GM19193 (cell line): ENCODE data around the gene NPPB.

Experiments used
- POLR2A ChIP-seq: IDR thresholded peaks from 4 replicates; pipeline ENCODE4 v1.6.1; 2011; ENCODE audit not compliant: insufficient read depth, insufficient read length; ENCODE audit errors: extremely low read depth

NPPB gene

DNA sequence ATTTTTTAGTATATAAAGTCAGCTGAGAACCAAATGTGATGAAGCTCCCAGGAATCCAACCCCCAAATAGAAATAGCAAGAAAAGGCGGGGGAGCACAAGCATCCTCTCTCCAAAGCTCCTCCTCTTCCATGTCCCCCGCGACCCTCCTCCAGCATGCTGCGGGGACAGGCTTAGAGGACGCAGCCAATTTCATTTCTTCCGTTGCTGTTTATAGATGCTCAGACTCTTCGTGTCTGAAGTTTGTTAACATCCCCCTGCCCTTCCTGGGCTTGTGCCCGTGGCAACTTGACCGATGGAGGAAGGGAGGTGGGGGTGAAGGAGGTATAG lies 10.4 kb downstream of the NPPB start:
- no peak for TF ChIP-seq POLR2A

GRCh38 chr1:11847667-11848372 lies 10.9 kb downstream of the NPPB start, which contains the start of gene NPPA:
Gene NPPA, minus strand, starts transcription at chr1:11847783. Its CDS starts 99 bp downstream, at chr1:11847684.
- TF ChIP-seq POLR2A, result no peak

GRCh38 chr1:11845641-11846335 lies 13.0 kb downstream of the NPPB start:
- no peak for TF ChIP-seq POLR2A

GRCh38 chr1:11842154-11843041 lies 16.3 kb downstream of the NPPB start:
- TF ChIP-seq POLR2A, result no peak

DNA sequence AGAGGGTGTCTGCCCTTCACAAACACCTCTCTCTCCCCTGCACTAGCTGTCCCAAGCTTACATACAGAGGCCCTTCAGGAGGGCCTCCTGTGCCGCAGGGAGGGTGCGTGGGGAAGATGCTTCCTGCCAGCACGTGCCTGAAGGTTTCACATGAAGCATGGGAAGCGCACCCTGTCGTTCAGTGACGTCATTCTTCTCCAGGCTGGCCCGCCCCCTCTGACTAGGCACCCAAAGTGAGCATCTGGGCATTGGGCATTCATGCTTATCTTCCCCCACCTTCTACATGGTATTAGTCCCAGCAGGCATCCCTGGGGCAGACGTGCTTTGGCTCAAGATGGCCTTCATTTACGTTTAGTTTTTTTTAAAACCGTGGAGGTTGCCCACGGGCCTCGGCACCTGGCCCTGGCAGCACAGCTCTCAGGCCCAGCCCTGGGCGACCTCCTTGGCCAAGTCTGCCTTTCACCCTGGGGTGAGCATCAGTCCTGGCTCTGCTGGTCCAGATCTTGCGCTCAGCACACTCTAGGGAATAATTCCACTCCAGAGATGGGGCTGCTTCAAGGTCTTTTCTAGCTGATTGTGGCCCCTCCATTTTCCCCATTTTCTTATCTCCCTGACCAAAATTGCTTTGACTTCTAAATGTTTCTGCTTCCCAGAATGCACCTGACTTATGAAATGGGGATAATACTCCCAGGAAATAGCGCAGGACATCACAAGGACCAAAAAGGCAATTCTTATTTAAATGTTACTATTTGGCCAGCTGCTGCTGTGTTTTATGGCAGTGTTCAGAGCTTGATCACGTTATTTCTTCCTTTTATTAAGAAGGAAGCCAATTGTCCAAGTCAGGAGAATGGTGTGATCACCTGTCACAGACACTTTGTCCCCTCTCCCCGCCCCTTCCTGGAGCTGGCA lies 17.2 kb downstream of the NPPB start:
- no peak for TF ChIP-seq POLR2A

GRCh38 chr1:11839727-11840705 lies 18.7 kb downstream of the NPPB start:
- no peak for TF ChIP-seq POLR2A

DNA sequence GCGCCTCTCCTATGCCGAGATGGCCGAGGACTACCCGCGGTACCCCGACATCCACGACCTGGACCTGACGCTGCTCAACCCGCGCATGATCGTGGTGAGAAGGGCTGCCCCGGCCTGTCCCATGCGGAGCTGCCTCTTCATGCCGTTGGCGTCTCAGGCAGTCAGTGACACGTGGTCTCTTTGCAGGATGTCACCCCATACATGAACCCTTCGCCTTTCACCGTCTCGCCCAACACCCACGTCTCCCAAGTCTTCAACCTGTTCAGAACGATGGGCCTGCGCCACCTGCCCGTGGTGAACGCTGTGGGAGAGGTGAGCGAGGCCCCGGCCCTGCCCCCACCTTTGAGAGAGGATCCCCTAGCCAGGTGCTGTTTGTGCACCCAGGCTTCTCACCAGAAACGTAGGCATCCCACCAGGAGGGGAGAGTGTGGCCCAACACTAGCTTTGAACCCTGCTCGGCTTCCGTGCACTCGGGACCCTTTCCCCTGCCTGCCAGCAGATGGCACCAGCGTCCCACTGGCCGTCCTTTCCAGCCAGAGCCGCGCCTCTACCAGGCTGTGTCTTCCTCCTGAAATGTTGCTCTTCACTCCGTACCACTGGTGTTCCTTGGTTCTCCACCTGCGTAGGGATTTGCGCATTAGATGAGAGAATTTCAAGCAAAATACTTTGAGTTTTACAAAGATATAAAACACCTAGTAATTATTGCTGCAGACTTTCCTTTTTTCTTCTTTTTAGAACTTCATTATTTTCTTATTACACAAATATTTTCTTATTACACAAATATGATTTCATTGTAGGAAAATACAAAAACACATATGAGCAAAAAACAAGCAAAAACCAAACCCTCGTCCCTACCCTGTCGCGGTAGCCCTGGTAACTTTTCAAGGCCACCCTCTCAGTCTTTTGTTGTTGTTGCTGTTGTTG lies 20.1 kb downstream of the NPPB start:
- TF ChIP-seq POLR2A, result no peak

- no peak for TF ChIP-seq POLR2A
Observed at GRCh38 chr1:11837767-11838348, 20.9 kb downstream of the NPPB start.

- no peak for TF ChIP-seq POLR2A
Observed at GRCh38 chr1:11836955-11837766, 21.6 kb downstream of the NPPB start.

DNA sequence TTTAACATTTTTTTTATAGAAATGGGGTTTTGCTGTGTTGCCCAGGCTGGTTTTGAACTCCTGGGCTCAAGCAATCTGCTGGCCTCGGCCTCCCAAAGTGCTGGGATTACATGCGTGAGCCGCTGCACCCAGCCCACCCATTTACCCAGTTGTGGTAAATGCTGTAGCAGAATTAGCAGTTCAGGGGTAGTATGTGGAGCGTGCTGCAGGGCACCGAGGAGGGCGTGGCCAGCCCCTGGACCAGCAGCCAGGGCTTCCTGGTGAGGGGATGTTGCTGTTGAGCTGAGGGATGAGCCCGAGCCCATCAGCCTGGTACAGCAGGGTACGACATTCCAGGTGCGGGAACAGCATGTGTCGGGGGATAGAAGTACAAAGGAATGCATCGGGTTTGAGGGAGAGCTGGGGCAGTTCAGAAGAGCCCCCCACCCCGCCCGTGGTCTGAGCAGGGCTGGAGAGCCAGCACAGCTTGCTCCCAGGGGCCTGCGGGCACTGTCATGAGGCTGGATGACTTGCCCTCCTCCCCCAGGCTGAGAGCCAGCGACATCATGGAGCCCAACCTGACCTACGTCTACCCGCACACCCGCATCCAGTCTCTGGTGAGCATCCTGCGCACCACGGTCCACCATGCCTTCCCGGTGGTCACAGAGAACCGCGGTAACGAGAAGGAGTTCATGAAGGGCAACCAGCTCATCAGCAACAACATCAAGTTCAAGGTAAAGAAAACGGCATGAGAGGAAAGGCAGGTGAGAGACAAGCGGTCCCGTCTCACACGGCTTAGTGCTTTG lies 23.1 kb downstream of the NPPB start:
- TF ChIP-seq POLR2A, result no peak

GRCh38 chr1:11833900-11834299 lies 24.8 kb downstream of the NPPB start:
- no peak for TF ChIP-seq POLR2A

DNA sequence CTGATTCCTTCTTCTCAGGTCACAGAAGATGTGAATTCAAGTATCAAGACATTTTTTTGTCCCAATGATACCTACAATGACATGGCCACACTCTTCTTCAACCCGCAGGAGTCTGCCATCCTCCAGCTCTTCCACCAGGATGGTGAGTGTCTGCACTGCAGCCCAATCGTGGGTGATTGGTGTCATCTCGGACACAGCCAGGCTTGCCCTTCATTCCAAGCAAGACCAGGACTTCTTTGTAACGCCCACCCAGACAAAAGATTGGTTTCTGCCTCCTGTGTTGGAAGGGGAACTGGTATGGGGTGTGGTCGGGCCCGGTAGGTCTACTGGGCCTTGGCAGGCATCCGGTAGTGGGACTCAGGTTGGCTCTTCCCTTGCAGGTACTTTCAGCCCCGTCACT lies 25.2 kb downstream of the NPPB start:
- no peak for TF ChIP-seq POLR2A
